ENCODE results near the gene ZBTB16. TPM values are rescaled to one million over a fixed set of nuclear protein-coding genes. Genes with fewer than 3 reads are reported as not detected.

Gene ZBTB16
- polyA plus RNA-seq, 3 donors: 1.3 to 2.7 (median 1.3) TPM

DNA sequence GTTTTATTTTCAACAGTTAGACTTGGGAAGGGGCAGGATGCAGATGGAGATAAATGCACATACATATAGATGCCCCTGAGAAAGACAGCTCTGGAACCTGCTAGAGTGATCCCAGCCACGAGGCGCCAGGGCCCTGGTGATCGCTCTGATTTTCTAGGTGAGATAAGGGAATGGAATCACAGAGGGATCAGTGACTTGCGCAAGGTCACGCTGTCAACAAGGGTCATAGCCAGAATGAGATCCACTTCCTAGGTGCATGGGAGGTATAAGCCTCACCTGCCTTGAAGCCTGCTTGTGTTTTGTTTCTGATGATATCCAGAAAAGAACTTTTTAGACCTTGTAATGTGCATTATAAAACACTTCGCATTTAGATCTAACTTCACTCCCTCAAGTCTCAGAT lies 47.5 kb downstream of the ZBTB16 start:
- no peak for DNase-seq

DNA sequence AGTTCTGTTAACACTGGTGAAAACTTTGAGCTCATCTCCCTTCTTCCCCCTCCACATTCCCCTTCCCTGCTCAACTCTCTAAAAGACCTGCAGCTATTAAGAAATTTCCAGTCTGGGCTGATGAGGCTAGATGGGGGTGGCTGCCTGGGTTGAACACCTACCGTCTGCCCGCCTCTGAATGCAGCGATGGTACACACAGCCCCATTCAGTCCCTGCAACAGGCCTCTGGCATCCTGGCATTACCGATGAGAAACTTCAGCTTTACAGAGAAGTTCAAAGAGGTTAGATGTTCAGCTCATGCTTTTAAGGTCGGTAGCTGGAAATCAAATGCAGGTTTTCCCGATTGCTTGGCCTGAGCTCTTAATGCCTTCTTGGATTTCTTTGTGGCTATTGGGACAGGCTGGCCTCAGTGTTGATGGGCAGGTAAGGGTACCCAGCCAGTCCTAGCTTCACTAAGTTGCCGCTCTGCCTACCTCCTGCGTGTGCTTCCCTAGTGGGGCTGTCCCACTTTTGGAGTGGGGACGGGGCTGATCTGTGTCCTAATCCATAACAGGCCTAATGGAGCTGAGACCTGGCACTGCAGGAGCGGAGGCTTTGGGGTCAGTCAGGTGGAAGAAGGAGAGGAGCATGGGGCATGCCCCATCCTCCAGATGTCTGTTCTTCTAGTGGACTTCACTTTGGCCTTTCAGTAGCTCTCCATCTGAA lies 49.1 kb downstream of the ZBTB16 start:
- no peak for DNase-seq

DNA sequence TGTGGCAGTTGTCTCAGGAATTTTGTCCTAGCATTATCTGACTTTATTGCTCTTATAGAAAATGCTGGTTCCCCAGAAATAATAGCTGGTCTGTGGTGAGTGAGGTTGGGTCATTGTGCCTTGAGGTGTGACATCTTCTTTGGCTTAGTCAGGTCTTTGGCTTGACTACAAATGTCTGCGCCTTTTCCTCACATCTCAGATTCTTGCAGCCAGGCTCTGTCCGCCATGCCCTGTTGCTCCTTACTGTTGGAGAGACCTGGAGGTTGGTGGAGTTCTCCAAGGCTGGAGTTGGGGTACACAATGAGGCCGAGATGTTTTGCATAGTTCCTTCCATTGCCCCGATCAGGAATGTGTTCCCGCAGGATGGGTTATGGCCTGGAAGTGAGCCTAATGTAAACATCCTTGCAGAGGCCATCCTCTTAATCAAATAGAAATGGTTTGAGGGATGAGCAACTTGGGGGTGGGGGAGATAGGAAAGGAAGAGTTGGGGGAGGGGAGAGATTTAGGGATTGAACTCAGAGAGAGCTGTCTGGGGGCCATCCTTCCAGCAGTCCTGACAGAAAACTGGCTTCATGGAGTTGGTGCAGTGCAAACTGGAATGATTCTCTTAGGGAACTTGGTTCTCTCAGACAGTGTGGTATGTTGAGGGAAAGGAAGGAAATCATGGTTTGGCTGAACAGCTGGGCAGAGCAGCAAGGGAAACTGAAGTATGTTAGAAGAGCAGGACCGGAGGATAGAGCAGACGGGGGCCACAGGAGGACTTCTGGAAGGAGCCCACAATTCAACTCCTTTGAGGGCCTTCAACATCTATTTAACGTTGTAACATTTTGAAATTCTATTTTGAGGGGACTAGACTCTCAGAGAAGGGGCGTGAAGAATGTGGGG lies 49.9 kb downstream of the ZBTB16 start:
- DNase-seq: no peak

DNA sequence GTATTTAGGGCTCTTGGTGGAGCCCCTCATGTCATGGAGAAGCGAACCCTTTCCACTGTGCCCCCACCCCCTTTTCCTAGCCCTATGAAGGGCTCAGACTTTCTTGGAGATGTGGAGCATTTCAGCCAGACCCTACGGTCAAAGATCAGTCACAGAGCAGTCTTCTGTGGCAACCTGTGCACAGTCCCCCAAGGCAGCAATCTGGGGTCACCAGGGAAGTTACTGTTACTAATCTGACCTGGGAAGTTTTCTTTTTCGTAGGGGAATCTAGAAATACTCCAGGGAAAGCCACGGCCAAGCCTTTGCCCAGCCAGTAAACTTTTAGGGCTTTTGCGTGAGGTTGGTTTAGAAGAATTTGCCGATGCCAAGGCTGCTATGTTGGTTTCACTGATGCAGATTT lies 50.6 kb downstream of the ZBTB16 start:
- no peak for DNase-seq

DNA sequence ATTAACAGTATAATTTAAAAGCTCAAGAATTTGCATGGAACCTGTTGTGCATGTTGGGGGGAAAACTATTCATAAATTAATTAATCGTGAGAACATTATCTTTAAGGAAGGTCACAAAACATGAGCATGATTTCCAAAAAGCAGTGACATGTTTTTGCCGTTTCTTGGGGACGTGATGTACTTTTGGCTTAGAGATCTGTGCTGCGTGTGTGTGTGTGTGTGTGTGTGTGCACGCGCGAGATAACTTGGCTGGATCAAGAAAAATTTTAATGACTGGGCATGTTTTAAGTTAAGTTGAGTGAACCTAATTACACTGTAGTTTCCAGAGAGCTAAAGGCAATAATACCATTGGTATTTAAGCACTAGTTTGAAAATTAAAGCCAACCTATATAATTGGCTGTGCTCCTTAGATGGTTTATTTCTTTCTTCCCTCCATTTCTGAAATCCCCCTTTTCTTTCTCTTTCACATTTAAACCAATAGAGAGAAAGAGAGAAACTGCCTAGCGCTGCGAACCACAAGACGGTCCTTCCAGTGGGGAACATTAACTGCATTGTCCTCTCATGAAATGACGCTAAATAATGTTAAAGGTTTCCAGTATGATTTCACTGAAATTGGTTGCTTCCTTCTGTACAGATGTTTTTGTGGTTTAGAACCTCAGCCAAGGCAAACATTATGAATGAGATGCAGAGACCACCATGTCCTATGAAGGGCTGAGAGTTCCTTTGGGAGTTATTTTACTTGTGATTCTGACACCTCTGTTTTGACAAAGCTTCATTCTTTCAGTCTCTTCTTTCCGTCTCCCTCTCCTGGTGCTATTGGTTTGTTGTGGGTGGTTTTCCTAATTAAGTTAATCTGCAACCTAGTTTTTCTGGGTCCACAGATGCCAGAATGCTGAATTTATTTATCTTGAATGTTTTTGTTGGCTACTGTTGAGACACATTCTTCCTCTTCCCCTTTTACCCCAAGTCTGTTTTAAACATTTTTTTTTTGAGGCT lies 51.7 kb downstream of the ZBTB16 start:
- DNase-seq: no peak

DNA sequence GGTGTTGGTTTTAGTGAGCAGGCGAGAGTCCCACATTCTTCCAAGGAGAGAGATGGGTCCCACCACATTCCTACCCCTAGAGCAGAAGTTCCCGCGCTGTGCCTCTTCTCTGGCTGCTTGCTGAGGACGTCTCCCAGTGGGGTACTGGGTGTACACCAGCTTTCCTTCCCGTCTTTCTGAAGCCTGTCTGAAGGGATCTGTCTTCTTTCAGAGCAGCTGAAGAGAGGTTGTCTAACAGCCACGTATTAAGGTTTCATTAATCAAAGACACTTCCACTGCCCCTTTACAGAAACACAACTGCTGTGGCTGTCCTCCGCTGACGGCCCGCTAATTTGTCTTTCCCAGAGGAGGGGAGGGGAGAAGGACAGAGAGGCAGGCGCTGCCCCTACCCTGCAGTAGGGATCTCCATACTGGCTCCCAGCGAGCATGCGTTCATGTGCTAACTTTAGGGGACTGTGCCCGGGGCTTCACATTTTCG lies 56.0 kb downstream of the ZBTB16 start:
- no peak for DNase-seq

DNA sequence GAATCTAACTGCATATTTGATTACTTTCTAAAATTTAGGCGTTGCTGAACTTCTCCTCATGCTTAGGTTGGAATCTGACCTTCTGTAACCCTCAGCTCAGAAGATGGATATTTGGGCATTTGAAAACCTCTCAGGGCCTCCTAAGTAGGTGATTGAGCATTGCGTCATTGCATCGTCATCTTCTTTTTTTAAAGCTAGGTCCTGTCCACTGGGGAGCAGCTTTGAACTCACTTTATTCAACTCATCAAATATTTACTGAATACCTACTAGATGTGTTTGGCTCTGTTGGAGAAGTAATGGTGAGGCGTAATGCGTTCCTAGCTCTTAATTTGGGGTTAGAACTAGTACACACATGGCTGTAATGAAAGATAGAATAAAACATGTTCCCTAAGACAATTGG lies 56.8 kb downstream of the ZBTB16 start:
- DNase-seq: no peak

DNA sequence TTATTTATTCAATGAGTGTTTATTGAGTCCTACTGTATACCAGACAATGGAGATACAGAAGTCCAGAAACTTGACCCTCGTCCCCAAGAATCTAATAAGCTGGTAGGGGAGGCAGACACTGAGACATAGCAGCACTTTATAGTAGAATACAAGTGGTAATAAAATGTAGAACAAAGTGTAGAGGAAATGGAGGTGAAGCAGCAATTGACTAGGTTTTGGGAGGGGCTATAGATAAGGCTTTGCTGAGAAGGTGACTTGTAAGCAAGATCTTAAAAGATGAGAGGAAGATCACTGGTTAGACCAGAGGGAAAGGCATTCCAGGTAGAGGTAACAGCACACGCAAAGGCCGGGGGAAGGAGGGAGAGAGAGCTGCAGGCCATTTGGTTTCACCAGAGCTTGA lies 57.3 kb downstream of the ZBTB16 start:
- no peak for DNase-seq

DNA sequence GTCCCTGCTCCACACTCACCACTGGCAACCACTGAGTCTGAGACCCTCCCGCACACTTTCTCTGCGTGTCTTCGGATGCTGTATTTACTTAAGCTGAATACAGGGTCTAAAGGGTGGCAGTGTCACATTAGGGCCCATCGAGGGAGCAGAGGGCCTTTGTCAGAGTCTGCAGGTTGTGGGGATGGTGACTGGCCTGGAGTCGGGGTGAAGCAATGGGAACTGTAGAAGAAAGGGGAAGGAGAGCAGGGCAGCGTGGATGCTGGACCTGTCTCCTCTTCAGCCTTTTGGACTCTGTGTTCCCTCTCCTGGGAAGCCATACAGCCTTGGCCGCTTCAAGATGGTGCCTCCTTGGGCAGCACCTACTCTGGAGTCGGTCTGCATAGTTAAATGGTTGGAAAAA lies 61.1 kb downstream of the ZBTB16 start:
- no peak for DNase-seq

DNA sequence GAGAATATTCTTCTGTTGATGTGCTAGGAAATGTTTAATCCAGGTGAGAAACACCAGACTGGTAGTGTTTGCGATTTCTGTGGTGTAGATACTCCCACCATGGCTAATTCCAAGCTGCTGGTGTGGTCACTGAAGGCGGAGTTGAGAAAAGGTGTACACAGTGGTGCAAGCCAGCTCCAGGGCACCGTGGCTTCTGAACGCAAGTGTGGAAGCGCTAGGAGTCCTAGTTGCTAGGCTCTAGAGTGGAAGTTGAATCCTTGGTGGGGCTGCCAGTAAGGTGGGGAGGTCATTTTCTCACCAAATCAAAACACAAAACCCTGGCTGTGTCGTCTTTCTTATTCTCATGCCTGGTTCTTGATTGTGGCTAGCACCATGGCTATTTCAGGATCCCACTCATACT lies 61.6 kb downstream of the ZBTB16 start:
- DNase-seq: no peak

DNA sequence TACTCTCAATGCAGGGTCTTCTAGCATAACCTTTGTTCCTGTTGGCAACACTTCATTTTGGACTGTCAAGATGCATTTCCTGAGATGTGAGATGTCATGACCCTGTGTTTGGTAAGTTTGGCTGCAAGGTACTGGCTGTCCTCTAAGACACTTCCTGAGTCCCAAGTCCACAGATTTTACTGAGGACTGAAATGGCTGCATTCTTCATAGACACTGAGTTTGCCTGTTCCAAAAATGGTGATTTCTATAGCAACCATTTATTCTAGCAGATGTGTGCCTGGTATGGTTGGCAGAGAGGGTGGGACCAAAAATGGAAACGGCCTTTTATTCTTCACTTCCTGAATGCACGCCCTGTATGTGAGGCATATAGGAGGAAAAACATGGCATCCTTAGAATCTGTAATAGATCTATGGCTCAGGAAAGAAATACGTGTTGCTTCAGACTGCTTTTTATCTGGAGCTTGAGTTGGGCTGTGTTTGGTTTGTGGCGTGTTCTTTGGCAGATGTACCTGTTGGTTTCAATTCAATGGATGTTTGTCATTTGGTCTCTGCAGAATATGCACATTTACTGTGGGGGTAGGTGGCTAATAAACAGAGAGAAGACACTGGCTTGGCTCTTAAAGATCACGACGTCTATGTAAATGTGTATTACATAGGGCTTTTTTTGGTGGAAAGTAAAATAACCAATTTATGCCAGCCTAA lies 62.4 kb downstream of the ZBTB16 start:
- DNase-seq: no peak

DNA sequence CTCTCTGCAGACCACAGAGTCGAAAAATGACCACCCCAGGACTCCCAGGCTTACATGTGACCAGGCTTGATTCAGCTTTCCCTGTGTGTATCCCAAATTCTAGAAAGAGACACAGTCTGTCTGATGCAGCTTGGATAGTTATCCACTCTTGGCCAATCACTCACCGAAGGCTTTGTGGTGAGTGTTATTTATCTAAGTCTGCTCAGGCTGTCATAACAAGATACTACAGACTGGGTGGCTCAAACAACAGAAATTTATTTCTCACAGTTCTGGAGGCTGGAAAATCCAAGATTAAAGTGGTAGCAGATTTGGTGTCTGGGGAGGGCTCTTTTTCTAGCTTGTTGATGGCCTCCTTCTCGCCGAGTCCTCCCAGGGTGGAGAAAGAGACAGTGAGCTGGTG lies 63.2 kb downstream of the ZBTB16 start:
- no peak for DNase-seq

DNA sequence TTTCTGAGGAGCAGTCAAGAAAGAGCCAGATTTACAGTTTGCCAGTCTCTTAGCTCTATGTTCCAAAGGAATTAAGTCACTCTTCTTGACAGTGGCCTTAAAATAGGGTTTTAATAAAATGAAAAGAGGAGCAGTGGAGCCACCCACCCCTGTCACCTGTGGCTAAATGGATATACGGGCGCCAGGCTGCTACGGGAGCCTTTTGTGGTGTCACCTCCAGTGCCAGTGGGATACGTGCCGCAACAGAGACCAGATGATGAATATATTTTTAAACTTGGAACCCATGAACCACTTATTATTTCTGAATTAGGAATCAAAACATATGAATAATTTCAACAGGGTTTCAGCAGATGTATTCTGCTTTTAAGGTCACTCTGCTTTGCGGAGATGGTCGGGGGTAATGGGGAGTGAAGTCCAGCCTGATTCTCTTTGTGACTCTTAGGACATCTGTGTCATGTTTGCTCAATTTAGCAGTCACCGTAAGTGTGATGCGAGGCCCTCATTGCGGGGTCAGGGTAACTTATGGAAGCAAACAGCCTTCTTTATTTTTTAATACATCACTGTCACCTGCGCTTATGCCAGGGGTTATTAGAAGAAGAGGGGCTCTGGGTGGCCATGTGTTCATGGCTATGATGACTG lies 64.3 kb downstream of the ZBTB16 start:
- no peak for DNase-seq

DNA sequence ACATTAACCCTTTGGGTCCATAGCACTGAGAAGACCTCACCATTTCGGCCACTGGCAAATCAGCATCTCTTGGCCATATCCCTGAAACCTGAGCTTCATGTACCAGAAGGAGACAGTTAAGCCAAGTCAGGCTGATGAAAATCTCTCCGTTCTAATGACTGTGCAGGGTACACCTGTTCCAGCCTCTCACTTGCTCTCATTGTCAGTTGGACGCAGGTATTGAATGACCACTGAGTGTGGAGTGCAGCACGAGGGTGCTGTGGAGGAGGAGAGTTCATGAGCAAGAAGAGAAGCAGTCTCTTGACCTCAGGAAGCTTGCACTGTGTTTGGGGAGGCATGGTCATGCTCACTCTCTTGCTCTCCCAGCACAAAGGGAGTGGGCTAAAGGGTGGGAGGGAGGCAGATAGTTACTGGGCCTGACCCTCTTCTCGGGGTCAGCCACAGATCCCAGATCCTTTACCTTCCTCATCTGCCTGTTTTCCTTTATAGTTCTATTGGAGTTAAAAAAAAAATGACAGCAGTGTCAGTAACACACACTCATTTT lies 65.2 kb downstream of the ZBTB16 start:
- no peak for DNase-seq

DNA sequence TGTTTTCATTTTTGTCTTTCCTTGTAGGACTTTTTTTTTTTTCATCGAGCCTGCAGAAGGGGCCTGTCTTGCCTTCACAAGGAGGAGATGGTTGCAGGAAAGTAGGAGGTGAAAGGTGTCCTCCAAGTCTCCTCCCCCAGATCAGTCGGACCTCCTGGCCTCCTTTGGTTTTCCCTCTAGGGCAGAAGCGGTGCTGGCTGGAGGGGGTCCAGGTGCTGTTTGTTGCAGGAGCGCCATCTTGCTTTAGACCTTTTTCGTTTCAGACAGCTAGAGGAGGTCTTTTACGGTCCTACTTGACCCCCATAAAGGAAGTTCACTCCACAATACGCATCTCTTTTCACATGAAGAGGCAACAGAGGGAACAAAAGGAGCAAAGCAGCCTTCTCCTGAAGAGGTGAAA lies 66.0 kb downstream of the ZBTB16 start:
- no peak for DNase-seq

DNA sequence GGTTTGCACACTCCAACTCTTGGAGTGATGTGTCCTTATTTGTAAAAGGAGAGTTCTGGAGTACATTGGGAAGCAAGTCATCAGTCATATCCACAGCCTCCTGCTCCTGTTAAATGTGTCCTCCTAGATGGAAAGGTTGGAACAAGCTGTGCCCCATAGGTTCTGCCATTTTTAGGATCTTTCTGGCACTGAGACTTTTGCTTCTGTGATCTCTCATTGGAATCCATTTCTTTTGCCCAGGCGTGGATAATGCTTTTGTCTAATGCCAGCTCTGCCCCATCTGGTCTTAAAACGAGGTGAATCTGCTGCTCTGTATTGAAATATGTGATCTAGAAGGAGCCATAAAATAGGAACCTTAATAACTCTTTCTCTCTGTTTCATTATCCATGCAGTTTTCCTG lies 66.4 kb downstream of the ZBTB16 start:
- DNase-seq: no peak

DNA sequence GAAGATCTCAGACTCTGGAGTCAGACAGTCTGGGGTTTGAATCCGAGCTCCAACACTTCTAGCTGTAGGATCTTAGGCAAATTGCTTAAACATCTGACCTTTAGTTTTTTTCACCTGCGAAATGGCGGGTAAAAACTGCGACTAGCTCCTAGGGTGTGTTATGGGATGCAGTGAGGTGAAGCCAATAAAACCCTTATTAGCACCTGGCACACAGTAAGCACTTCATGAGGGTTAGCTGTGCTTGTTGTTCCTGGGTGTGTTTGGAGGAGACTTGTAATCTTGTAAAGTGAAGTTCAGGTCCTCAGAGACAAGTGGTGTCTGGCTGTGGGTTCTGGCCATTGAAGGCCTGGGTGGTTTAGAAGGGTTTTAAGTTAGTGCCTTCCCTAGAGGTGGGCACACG lies 68.9 kb downstream of the ZBTB16 start:
- no peak for DNase-seq

DNA sequence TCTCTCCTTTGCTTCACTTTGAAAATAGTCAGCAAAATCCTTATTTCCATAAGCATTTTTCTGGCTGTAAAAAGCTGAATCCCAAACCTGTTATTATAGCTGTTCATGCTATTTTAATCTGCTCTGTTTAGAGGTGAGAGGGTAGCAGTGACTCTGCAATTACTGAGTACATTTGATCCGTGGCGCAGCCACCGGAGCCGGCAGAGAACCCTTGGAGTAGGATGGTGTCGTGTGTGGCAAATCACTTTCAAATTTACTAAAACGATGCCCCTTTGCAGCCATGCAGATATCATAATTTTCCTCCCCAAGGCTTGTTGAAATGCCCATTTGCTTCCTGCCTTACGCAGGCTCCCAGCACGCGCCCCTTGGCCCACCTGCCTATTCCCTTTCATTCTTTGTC lies 69.6 kb downstream of the ZBTB16 start:
- no peak for DNase-seq

DNA sequence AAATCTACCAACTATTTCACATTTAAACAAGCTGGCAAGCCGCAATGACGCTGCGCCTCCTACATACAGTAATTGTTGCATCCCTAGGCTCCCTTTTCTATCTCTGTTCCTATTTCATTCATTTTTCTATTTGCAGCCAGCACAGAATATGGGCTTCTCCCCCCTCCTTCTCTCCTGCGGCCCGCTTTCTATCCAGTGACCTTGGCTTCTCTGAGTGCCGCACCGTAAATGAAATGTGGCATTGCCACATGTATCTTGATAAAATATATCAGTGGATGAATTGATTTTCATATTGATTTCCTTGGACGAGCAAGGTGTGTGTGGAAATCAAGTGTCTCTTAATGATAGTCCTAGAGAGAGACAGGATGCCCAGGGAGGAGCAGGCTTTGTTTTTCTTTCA lies 70.2 kb downstream of the ZBTB16 start:
- DNase-seq: no peak

DNA sequence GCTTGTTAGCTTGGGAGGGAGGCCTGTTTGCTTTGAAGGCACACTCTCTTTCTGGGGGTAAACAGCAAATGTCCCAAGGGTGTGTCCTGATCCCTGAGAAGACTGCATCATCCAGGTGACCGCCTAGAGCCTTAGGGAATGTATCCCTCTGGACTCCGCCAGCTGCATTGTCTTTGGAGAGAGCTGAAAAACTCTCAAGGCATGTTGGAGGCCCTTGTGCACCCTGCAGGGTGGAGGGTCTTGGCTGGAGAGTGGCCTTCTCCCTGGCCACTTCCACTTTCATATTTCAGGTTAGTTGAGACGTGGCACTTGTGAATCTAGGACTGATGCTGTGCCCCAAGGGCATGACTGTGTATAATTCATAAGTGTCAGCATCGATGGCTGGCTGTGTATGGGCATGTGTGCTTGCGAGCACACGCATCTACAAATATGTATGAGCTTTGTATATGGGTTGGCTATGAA lies 70.6 kb downstream of the ZBTB16 start:
- DNase-seq: no peak

All from renal pelvis (tissue), 4 donors.